ENCODE measurements around the gene PLA2G4D.
A peak's percentile ranks its signal among the peaks of the same experiment; 100 is the strongest.

Gene PLA2G4D

GRCh38 chr15:42120285-42120684, 25.9 kb upstream of the PLA2G4D start:
- Histone ChIP-seq H3K36me3 (ENCODE audit: insufficient read depth, low read length) (no peaks in the 10 kb centered on the region), H2AFZ (ENCODE audit: low read depth, low read length) (no peak overlapping the region), H3K27ac (ENCODE audit: low read length) (no peak overlapping the region), H3K79me2 (ENCODE audit: insufficient read depth, low read length) (no peaks in the 10 kb centered on the region), H3K4me1 (ENCODE audit: insufficient read depth, low read length) (peaks cover 13% of the 10 kb centered on the region), H3K4me3 (ENCODE audit: low read depth in 1 of 2, low read length in 2 of 2) (no peak overlapping the region), H4K20me1 (ENCODE audit: insufficient read depth, low read length) (no peaks in the 10 kb centered on the region), H3K27me3 (ENCODE audit: insufficient read depth, low read length, poor library complexity) (peaks cover 5% of the 10 kb centered on the region), H3K9ac (ENCODE audit: low read depth, low read length) (no peak overlapping the region), H3K9me3 (ENCODE audit: insufficient read depth, low read length, severe bottlenecking) (no peaks in the 10 kb centered on the region), H3K4me2 (ENCODE audit: insufficient read depth, low read length) (no peak overlapping the region)
- TF ChIP-seq CTCF (IDR thresholded peaks at IDR 0.05; ENCODE audit: borderline replicate concordance, extremely low read depth, low read length, poor library complexity, severe bottlenecking) = no peak
- TF ChIP-seq EZH2 (IDR thresholded peaks at IDR 0.05; ENCODE audit: borderline replicate concordance, low read depth, low read length, severe bottlenecking) = no peak
- no peak for ATAC-seq (ENCODE audit: insufficient read depth, low read depth)
- DNase-seq = no peak

GRCh38 chr15:42119446-42119760, 25.0 kb upstream of the PLA2G4D start:
- Histone ChIP-seq H3K9ac (ENCODE audit: low read depth, low read length) (peak overlapping the region; percentile 34; the same call in 1 of the 2 replicates), H4K20me1 (ENCODE audit: insufficient read depth, low read length) (no peaks in the 10 kb centered on the region), H3K27ac (ENCODE audit: low read length) (peak overlapping the region; percentile 48), H3K4me3 (ENCODE audit: low read depth in 1 of 2, low read length in 2 of 2) (peak overlapping the region in 1 of 2 experiments; percentile 43; a peak in 2 of 4 replicates), H3K9me3 (ENCODE audit: insufficient read depth, low read length, severe bottlenecking) (no peaks in the 10 kb centered on the region), H3K79me2 (ENCODE audit: insufficient read depth, low read length) (no peaks in the 10 kb centered on the region), H2AFZ (ENCODE audit: low read depth, low read length) (peak overlapping the region; percentile 63), H3K27me3 (ENCODE audit: insufficient read depth, low read length, poor library complexity) (peaks cover 5% of the 10 kb centered on the region), H3K36me3 (ENCODE audit: insufficient read depth, low read length) (no peaks in the 10 kb centered on the region), H3K4me2 (ENCODE audit: insufficient read depth, low read length) (peak overlapping the region; percentile 53; the same call in 1 of the 2 replicates), H3K4me1 (ENCODE audit: insufficient read depth, low read length) (peaks cover 13% of the 10 kb centered on the region)
- DNase-seq (no peak), ATAC-seq (ENCODE audit: insufficient read depth, low read depth) (no peak)
- TF ChIP-seq EZH2 (IDR thresholded peaks at IDR 0.05; ENCODE audit: borderline replicate concordance, low read depth, low read length, severe bottlenecking) (no peak), CTCF (IDR thresholded peaks at IDR 0.05; ENCODE audit: borderline replicate concordance, extremely low read depth, low read length, poor library complexity, severe bottlenecking) (no peak)

GRCh38 chr15:42118650-42119445, 24.5 kb upstream of the PLA2G4D start:
- Histone ChIP-seq H4K20me1 (ENCODE audit: insufficient read depth, low read length) (no peaks in the 10 kb centered on the region), H3K27me3 (ENCODE audit: insufficient read depth, low read length, poor library complexity) (peaks cover 5% of the 10 kb centered on the region), H3K4me3 (ENCODE audit: low read depth in 1 of 2, low read length in 2 of 2) (peak overlapping the region in 1 of 2 experiments; percentile 43; a peak in 2 of 4 replicates), H3K36me3 (ENCODE audit: insufficient read depth, low read length) (no peaks in the 10 kb centered on the region), H3K4me1 (ENCODE audit: insufficient read depth, low read length) (peaks cover 13% of the 10 kb centered on the region), H2AFZ (ENCODE audit: low read depth, low read length) (peak overlapping the region; percentile 63), H3K4me2 (ENCODE audit: insufficient read depth, low read length) (peak overlapping the region; percentile 53; the same call in 1 of the 2 replicates), H3K79me2 (ENCODE audit: insufficient read depth, low read length) (no peaks in the 10 kb centered on the region), H3K9me3 (ENCODE audit: insufficient read depth, low read length, severe bottlenecking) (no peaks in the 10 kb centered on the region), H3K27ac (ENCODE audit: low read length) (peak overlapping the region; percentile 48), H3K9ac (ENCODE audit: low read depth, low read length) (peak overlapping the region; percentile 34; the same call in 1 of the 2 replicates)
- TF ChIP-seq EZH2 (IDR thresholded peaks at IDR 0.05; ENCODE audit: borderline replicate concordance, low read depth, low read length, severe bottlenecking) (no peak), CTCF (IDR thresholded peaks at IDR 0.05; ENCODE audit: borderline replicate concordance, extremely low read depth, low read length, poor library complexity, severe bottlenecking) (no peak)
- peak; percentile 90 for ATAC-seq (ENCODE audit: insufficient read depth, low read depth)
- DNase-seq = peak; percentile 31

Data from DND-41 (cell line).